Keratinocyte (primary cell): ENCODE results near the gene CDH12. TPM values are rescaled to one million over a fixed set of nuclear protein-coding genes. Genes with fewer than 3 reads are reported as not detected.

ENCODE experiments used
- DNase-seq: peaks from one replicate; pipeline ENCODE4 v3.0.0-alpha.2; 2011; ENCODE audit warnings: low read depth, missing footprints, low spot score
- FAIRE-seq: peaks from 2 replicates; lab custom pipeline; 2011; peaks lifted over from hg19 to GRCh38; lab: Jason Lieb, UNC
- H2AFZ ChIP-seq: 2 replicates; pipeline ENCODE4 v1.6.0; 2012; ENCODE audit warnings: low read length, control low read depth, inconsistent platforms; ENCODE audit not compliant: control insufficient read depth
- H3K27ac ChIP-seq: 2 replicates; pipeline ENCODE4 v1.5.1; 2011; ENCODE audit warnings: low read length; ENCODE audit not compliant: control insufficient read depth, insufficient read depth
- H3K27me3 ChIP-seq: 3 replicates; pipeline ENCODE4 v1.6.0; 2011; ENCODE audit warnings: low read length; ENCODE audit not compliant: control insufficient read depth, insufficient read depth; ENCODE audit errors: extremely low read depth
- H3K36me3 ChIP-seq, 2 experiments: 2 replicates in 1 of 2; 3 replicates in 1 of 2; pipeline ENCODE4 v1.5.1; 2011; ENCODE audit warnings: low read length in 2 of 2, mild to moderate bottlenecking in 1 of 2; ENCODE audit not compliant: control insufficient read depth in 2 of 2, insufficient read depth in 2 of 2; ENCODE audit errors: extremely low read depth in 1 of 2
- H3K4me1 ChIP-seq: 3 replicates; pipeline ENCODE4 v1.5.1; 2011; ENCODE audit warnings: low read length; ENCODE audit not compliant: control insufficient read depth, insufficient read depth; ENCODE audit errors: extremely low read depth
- H3K4me2 ChIP-seq: 3 replicates; pipeline ENCODE4 v1.6.0; 2011; ENCODE audit warnings: low read depth, low read length; ENCODE audit not compliant: control insufficient read depth, insufficient read depth; ENCODE audit errors: extremely low read depth
- H3K4me3 ChIP-seq, 3 experiments: fragments of 200-600 bp in 1 of 3; sonication (generic) in 1 of 3; 2 replicates in 2 of 3; 3 replicates in 1 of 3; pipeline ENCODE4 v1.5.1; 2011 to 2016; ENCODE audit warnings: low read length in 3 of 3, mild to moderate bottlenecking in 3 of 3, control low read depth in 2 of 3, inconsistent platforms in 1 of 3, low read depth in 1 of 3, mixed read lengths in 1 of 3, mixed run types in 1 of 3, moderate library complexity in 1 of 3; ENCODE audit not compliant: control insufficient read depth in 2 of 3, insufficient read depth in 2 of 3; ENCODE audit errors: extremely low read depth in 1 of 3
- H3K79me2 ChIP-seq: 2 replicates; pipeline ENCODE4 v1.6.0; 2012; ENCODE audit warnings: low read length; ENCODE audit not compliant: control insufficient read depth, insufficient read depth
- H3K9ac ChIP-seq: 3 replicates; pipeline ENCODE4 v1.6.0; 2011; ENCODE audit warnings: low read length; ENCODE audit not compliant: control insufficient read depth, insufficient read depth; ENCODE audit errors: extremely low read depth
- H3K9me1 ChIP-seq: 3 replicates; pipeline ENCODE4 v1.6.0; 2011; ENCODE audit warnings: low read length; ENCODE audit not compliant: control insufficient read depth, insufficient read depth; ENCODE audit errors: extremely low read depth
- H3K9me3 ChIP-seq: 2 replicates; pipeline ENCODE4 v1.5.1; 2012; ENCODE audit warnings: low read depth, low read length; ENCODE audit not compliant: control insufficient read depth
- H4K20me1 ChIP-seq: 3 replicates; pipeline ENCODE4 v1.6.0; 2011; ENCODE audit warnings: low read length; ENCODE audit not compliant: control insufficient read depth, insufficient read depth; ENCODE audit errors: extremely low read depth
- EZH2 ChIP-seq: IDR thresholded peaks from one replicate; pipeline ENCODE4 v1.6.1; 2012; ENCODE audit warnings: inconsistent platforms, mild to moderate bottlenecking, low read length, moderate library complexity
- dilution Hi-C: fragments of 300-500 bp; cut with MboI; formaldehyde crosslinking; loops from one replicate; pipeline ENCODE4 v1.7.0; 2020; ENCODE audit warnings: low sequenced_read_pairs; ENCODE audit not compliant: extremely low pct_ligation_motif_present
- polyA plus RNA-seq, 5 experiments: library from polyadenylated mRNA; depleted of rRNA in 3 of 5; stranded (reverse) in 3 of 5; stranded (forward) in 1 of 5; unstranded in 1 of 5; fragments of >200 nt; gene quantifications; 1 replicate in 1 of 5; 2 replicates in 3 of 5; 3 replicates in 1 of 5; pipeline versions ENCODE4 v1.2.1 to v1.2.3, GENCODE V29; 2011 to 2012; ENCODE audit warnings: missing spikeins in 2 of 5, low read depth in 1 of 5, low replicate concordance in 1 of 5
- TF ChIP-seq, protein P1 (sequence below), 3 experiments: IDR thresholded peaks in 1 of 3; conservative IDR thresholded peaks in 1 of 3; optimal IDR thresholded peaks in 1 of 3; 2 replicates in 2 of 3; 3 replicates in 1 of 3; pipeline versions ENCODE3 to v1.5.1; 2011; ENCODE audit warnings: low read length in 3 of 3, mild to moderate bottlenecking in 3 of 3, moderate library complexity in 2 of 3, control low read depth in 1 of 3, inconsistent platforms in 1 of 3; ENCODE audit not compliant: insufficient read depth in 2 of 3; ENCODE audit errors: extremely low read depth in 1 of 3

CDH12 gene
- polyA plus RNA-seq, 1 donor (not counting 4 experiments of a cell fraction or from before 2014, with no cell fraction given): not detected

- Histone ChIP-seq H3K4me3 (no peak overlapping the region), H3K79me2 (no peaks in the 10 kb centered on the region), H3K9me3 (no peaks in the 10 kb centered on the region), H3K9ac (no peak overlapping the region), H3K9me1 (no peaks in the 10 kb centered on the region), H3K4me1 (no peaks in the 10 kb centered on the region), H4K20me1 (no peaks in the 10 kb centered on the region), H3K27ac (no peak overlapping the region), H2AFZ (peak overlapping the region; percentile 5), H3K36me3 (no peaks in the 10 kb centered on the region), H3K27me3 (no peaks in the 10 kb centered on the region), H3K4me2 (peak overlapping the region; percentile 38)
- peak; percentile 13 for FAIRE-seq
- no peak for TF ChIP-seq EZH2
- TF ChIP-seq, protein P1, sequence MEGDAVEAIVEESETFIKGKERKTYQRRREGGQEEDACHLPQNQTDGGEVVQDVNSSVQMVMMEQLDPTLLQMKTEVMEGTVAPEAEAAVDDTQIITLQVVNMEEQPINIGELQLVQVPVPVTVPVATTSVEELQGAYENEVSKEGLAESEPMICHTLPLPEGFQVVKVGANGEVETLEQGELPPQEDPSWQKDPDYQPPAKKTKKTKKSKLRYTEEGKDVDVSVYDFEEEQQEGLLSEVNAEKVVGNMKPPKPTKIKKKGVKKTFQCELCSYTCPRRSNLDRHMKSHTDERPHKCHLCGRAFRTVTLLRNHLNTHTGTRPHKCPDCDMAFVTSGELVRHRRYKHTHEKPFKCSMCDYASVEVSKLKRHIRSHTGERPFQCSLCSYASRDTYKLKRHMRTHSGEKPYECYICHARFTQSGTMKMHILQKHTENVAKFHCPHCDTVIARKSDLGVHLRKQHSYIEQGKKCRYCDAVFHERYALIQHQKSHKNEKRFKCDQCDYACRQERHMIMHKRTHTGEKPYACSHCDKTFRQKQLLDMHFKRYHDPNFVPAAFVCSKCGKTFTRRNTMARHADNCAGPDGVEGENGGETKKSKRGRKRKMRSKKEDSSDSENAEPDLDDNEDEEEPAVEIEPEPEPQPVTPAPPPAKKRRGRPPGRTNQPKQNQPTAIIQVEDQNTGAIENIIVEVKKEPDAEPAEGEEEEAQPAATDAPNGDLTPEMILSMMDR (optimal IDR thresholded peaks at IDR 0.05 in 1 of 3, IDR thresholded peaks at IDR 0.05 in 1 of 3, conservative IDR thresholded peaks at IDR 0.05 in 1 of 3; ENCODE audit: extremely low read depth in 1 of 3, insufficient read depth in 2 of 3, low read length in 3 of 3): no peak
- dilution Hi-C loops: no loop called here
- DNase-seq: no peak
Measured at GRCh38 chr5:21701317-21701716, 1151.8 kb downstream of the CDH12 start.
